BJ (cell line): ENCODE data around the gene TAF11. TPM values are rescaled to one million over a fixed set of nuclear protein-coding genes. Genes with fewer than 3 reads are reported as not detected.

ENCODE experiments used
- CTCF ChIA-PET: fragments of 350-600 bp; formaldehyde crosslinking; extraction: SDS; loops from one replicate; lab custom pipeline; 2021; ENCODE audit warnings: antibody characterized with exemption, inconsistent platforms; lab: Yijun Ruan, JAX
- POLR2A ChIA-PET: fragments of 300-600 bp; sonication (Branson Sonifier 250); formaldehyde crosslinking; extraction: SDS; loops from one replicate; lab custom pipeline; 2021; ENCODE audit warnings: antibody characterized with exemption; lab: Charles Lee
- DNase-seq: peaks from one replicate; pipeline ENCODE4 v3.0.0-alpha.2; 2011; ENCODE audit warnings: low read depth
- H3K27me3 ChIP-seq: 2 replicates; pipeline ENCODE4 v1.6.0; 2011; ENCODE audit warnings: low read length; ENCODE audit not compliant: control insufficient read depth, insufficient read depth
- H3K36me3 ChIP-seq: 2 replicates; pipeline ENCODE4 v1.5.1; 2011; ENCODE audit warnings: low read length; ENCODE audit not compliant: control insufficient read depth, insufficient read depth
- H3K4me3 ChIP-seq: 2 replicates; pipeline ENCODE4 v1.5.1; 2011; ENCODE audit warnings: low read depth, mild to moderate bottlenecking, control low read depth, low read length
- CTCF ChIP-seq: IDR thresholded peaks from 2 replicates; pipeline ENCODE4 v1.5.1; 2011; ENCODE audit warnings: low read depth, mild to moderate bottlenecking, control low read depth, inconsistent platforms, low read length, moderate library complexity; ENCODE audit not compliant: insufficient read depth
- polyA plus RNA-seq: library from polyadenylated mRNA; depleted of rRNA; stranded (reverse); fragments of >200 nt; gene quantifications from 2 replicates; pipeline ENCODE4 v1.2.3, GENCODE V29; 2011; rRNA removed

The TAF11 gene
- polyA plus RNA-seq, 1 experiment, result 15.2 TPM

GRCh38 chr6:34832942-34833341, 54.9 kb downstream of the TAF11 start:
- Histone ChIP-seq H3K27me3 (no peaks in the 10 kb centered on the region), H3K4me3 (no peak overlapping the region), H3K36me3 (peaks cover 5% of the 10 kb centered on the region)
- no peak for DNase-seq
- TF ChIP-seq CTCF, result no peak
- ChIA-PET POLR2A (no interaction called here), CTCF (interaction anchor here (1.8 kb wide), 1 partner anchor 11 kb away, joined by 5 read pairs; no protein-coding TSS in a partner anchor)

GRCh38 chr6:34829137-34829536, 58.7 kb downstream of the TAF11 start:
- Histone ChIP-seq H3K4me3 (no peak overlapping the region), H3K27me3 (no peaks in the 10 kb centered on the region), H3K36me3 (no peaks in the 10 kb centered on the region)
- ChIA-PET CTCF (interaction anchor here (0.6 to 1.3 kb wide), 3 partner anchors 16 to 416 kb away, joined by 3 read pairs; no protein-coding TSS in a partner anchor), POLR2A (no interaction called here)
- DNase-seq, result no peak
- TF ChIP-seq CTCF, result no peak

Other genes with a start within 250 kb of the TAF11 start
- gene ILRUN, start 191.3 kb downstream of the TAF11 start, polyA plus RNA-seq, result 37.5 and 50.2 TPM in 2 replicates
- 138 and 170 TPM in 2 replicates for gene SNRPC, start 130.5 kb downstream of the TAF11 start, polyA plus RNA-seq
- gene BLTP3A, start 96.0 kb downstream of the TAF11 start, polyA plus RNA-seq, result 15.1 and 18.4 TPM in 2 replicates
- gene ANKS1A, start 1.2 kb upstream of the TAF11 start, polyA plus RNA-seq, result 3.1 and 4.2 TPM in 2 replicates